Mucosa of stomach (tissue), 1 donor: ENCODE data around the gene LHFPL2.
"Not testable (repeated sequence)": the region's sequence is repeated elsewhere in the genome, so short reads cannot be mapped to it uniquely, and the experiment has no call there.

Experiments
- H3K27me3 ChIP-seq: one replicate; pipeline ENCODE4 v1.7.0; 2013; ENCODE audit warnings: mild to moderate bottlenecking, low read length; ENCODE audit not compliant: control insufficient read depth, insufficient read depth
- H3K36me3 ChIP-seq: one replicate; pipeline ENCODE4 v1.7.0; 2013; ENCODE audit warnings: low read length; ENCODE audit not compliant: control insufficient read depth, insufficient read depth
- H3K4me1 ChIP-seq: one replicate; pipeline ENCODE4 v1.7.0; 2013; ENCODE audit warnings: mild to moderate bottlenecking, low read length; ENCODE audit not compliant: control insufficient read depth, insufficient read depth
- H3K4me3 ChIP-seq: one replicate; pipeline ENCODE4 v1.7.0; 2013; ENCODE audit warnings: low read length
- H3K9ac ChIP-seq: one replicate; pipeline ENCODE4 v1.7.0; 2013; ENCODE audit warnings: mild to moderate bottlenecking, low read length, moderate library complexity
- H3K9me3 ChIP-seq: one replicate; pipeline ENCODE4 v1.7.0; 2013; ENCODE audit warnings: mild to moderate bottlenecking, low read length, moderate library complexity; ENCODE audit not compliant: control insufficient read depth
- donor health status: Pancreatic carcinoma.

LHFPL2 gene

GRCh38 chr5:78677777-78678668 lies 29.5 kb upstream of the LHFPL2 start:
- H3K9ac ChIP-seq = no peak overlapping the region
- H3K4me3 ChIP-seq = no peak overlapping the region
- H3K27me3 ChIP-seq = no peaks in the 10 kb centered on the region
- no peaks in the 10 kb centered on the region for H3K36me3 ChIP-seq
- H3K4me1 ChIP-seq = peaks cover 16% of the 10 kb centered on the region
- H3K9me3 ChIP-seq = no peaks in the 10 kb centered on the region

GRCh38 chr5:78675956-78676730 lies 27.6 kb upstream of the LHFPL2 start:
- H3K4me3 ChIP-seq = no peak overlapping the region
- no peaks in the 10 kb centered on the region for H3K36me3 ChIP-seq
- no peaks in the 10 kb centered on the region for H3K27me3 ChIP-seq
- H3K4me1 ChIP-seq = peaks cover 20% of the 10 kb centered on the region
- H3K9me3 ChIP-seq = no peaks in the 10 kb centered on the region
- no peak overlapping the region for H3K9ac ChIP-seq

DNA sequence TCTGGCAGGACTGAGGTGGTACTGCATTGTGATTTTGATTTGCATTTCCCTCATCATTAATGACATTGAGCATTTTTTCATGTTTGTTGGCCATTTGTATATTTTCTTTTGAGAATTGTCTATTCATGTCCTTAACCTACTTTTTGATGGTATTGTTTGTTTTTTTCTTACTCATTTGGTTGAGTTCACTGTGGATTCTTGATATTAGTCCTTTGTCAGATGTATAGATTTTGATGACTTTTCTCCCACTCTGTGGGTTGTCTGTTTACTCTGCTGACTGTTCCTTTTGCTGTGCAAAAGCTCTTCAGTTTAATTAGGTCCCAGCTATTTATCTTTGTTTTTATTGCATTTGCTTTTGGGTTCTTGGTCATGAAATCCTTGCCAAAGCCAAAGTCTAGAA lies 25.3 kb upstream of the LHFPL2 start:
- H3K9ac ChIP-seq, H3K27me3 ChIP-seq, H3K36me3 ChIP-seq, H3K9me3 ChIP-seq, H3K4me3 ChIP-seq: not testable (repeated sequence)
- peaks cover 18% of the 10 kb centered on the region for H3K4me1 ChIP-seq

DNA sequence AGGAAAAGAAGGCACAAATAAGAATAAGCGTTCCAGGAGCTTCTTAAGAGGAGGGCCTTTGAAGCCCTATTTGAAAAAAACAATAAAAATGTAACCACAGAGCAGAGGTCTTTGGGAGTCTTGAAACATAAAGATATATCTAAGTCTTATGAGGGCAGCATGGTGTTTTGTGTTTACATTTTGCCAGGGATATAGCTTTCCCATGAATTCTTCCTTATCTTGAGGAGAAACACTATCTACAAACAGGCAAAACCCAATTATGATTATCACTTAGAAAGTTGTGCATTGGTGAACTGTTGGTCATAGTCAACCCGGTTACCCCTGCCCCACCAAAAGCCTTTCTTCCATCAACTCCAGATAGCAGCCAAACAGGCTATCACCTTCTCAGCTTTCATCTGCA lies 23.6 kb upstream of the LHFPL2 start:
- Histone ChIP-seq H3K4me1 (peaks cover 11% of the 10 kb centered on the region), H3K36me3 (no peaks in the 10 kb centered on the region)

GRCh38 chr5:78671609-78672008 lies 23.0 kb upstream of the LHFPL2 start:
- H3K4me1 ChIP-seq = peaks cover 7% of the 10 kb centered on the region
- no peaks in the 10 kb centered on the region for H3K27me3 ChIP-seq
- H3K36me3 ChIP-seq = no peaks in the 10 kb centered on the region
- no peak overlapping the region for H3K4me3 ChIP-seq
- H3K9me3 ChIP-seq = no peaks in the 10 kb centered on the region
- no peak overlapping the region for H3K9ac ChIP-seq

More for the DNA sequence above, 23.6 kb upstream of the LHFPL2 start:
- Histone ChIP-seq H3K4me3 (no peak overlapping the region), H3K9ac (no peak overlapping the region), H3K9me3 (no peaks in the 10 kb centered on the region), H3K27me3 (no peaks in the 10 kb centered on the region)

DNA sequence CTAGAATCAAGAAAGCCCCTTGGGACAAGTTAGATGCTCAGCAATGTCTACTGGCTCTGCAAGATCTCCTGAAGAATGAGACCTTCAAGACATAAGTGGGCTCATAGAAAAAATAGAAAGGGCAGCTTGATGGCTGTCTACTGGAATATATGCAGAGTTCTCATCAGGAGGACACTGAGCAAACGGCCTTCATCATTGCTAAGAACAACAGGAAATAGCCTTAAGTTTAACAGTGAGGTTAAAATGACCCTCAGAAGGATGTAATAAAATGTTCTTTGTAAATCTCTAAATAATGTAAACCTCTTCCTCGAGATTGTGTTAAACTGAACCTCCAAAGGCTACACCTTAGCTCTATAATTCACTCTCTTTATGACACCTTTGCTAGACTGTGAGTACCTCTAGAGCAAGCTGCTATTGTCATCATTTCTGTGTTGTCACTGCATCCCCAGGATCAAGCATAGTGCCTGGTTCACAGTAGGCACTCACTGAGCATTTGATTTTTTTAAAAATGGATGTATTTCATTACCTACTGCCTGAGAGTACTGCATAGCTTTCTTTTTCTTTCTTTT lies 22.2 kb upstream of the LHFPL2 start:
- no peaks in the 10 kb centered on the region for H3K36me3 ChIP-seq
- no peak overlapping the region for H3K9ac ChIP-seq
- peaks cover 3% of the 10 kb centered on the region for H3K4me1 ChIP-seq
- H3K27me3 ChIP-seq = no peaks in the 10 kb centered on the region
- H3K4me3 ChIP-seq = no peak overlapping the region
- no peaks in the 10 kb centered on the region for H3K9me3 ChIP-seq

DNA sequence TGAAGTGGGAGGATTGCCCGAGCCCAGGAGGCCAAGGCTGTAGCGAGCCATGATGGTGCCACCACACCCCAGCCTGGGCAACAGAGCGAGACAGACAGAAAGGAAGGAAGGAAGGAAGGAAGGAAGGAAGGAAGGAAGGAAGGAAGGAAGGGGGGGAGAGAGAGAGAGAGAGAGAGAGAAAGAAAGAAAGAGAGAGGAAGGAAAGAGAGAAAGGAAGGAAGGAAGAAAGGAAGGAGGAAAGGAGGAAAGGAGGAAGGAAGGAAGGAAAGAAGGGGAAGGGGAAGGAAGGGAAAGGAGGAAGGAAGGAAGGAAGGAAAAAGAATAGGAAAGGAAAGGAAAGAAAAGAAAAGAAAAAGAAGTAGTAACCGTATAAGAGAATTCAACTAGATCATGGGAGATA lies 20.8 kb upstream of the LHFPL2 start:
- Histone ChIP-seq H3K36me3 (no peaks in the 10 kb centered on the region), H3K9me3 (no peaks in the 10 kb centered on the region), H3K4me3 (no peak overlapping the region), H3K27me3 (no peaks in the 10 kb centered on the region), H3K4me1 (peaks cover 3% of the 10 kb centered on the region), H3K9ac (no peak overlapping the region)

DNA sequence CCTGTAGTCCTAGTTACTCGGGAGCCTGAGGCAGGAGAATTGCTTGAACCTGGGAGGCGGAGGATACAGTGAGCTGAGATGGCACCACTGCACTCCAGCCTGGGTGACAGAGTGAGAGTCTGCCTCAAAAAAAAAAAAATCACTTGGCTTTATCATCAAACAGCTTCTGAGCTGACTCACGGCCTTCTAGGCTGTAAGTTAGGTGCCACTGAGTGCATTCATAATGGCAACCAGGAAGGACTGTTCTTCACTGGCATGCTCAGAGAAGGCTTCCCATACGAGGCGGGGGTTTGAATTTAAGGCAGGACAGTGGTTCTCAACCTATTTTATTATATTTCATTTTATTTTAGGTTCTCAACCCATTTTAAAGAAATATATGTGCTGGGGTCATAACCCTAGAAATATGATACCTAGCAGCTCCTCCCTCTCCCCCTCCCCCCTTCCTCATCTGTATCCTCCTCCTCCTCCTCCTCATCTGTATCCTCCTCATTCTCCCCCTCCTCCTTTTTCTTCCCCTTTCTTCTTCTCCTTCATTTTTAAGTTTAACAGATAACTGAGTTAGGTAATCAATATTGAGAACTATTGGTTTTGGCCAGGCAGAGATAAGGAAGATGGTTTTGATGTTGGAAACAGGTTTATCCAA lies 19.0 kb upstream of the LHFPL2 start:
- H3K4me3 ChIP-seq = no peak overlapping the region
- H3K9ac ChIP-seq = no peak overlapping the region
- H3K4me1 ChIP-seq = peaks cover 3% of the 10 kb centered on the region
- no peaks in the 10 kb centered on the region for H3K36me3 ChIP-seq
- H3K27me3 ChIP-seq = no peaks in the 10 kb centered on the region
- H3K9me3 ChIP-seq = no peaks in the 10 kb centered on the region

DNA sequence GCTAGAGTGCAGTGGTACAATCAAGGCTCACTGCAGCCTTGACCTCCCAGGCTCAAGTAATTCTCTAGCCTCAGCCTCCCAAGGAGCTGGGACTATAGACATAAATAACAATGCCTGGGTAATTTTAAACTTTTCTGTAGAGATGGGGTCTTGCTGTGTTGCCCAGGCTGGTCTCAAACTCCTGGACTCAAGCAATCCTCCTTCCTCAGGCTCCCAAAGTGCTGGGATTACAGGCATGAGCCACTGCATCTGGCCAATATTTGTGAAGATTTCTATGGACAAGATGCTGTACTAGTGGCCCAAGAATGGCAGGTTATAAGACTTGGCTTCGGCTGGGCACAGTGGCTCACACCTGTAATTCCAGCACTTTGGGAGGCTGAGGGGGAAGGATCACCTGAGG lies 18.4 kb upstream of the LHFPL2 start:
- H3K9me3 ChIP-seq, H3K9ac ChIP-seq, H3K4me1 ChIP-seq, H3K36me3 ChIP-seq, H3K27me3 ChIP-seq, H3K4me3 ChIP-seq: not testable (repeated sequence)

DNA sequence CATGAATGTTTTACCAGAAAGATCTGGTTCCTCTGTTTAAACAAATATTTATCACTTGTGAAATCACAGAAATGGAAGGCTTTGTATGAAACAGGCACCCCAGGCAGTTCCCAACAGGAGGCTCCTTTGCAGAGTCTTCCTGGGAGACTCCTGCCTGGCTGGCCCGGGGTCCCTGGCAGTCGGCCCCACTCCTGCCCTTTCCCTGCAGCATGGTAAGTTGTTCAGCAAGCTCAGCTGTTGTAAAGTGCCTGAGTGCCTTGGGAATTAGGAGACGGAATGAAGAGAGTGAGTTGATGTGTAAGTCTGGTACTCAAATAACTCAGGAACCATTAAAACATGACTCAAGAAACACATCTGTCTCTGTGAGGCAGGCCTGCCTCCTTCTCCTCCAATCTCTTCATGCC lies 17.5 kb upstream of the LHFPL2 start:
- Histone ChIP-seq H3K9ac (no peak overlapping the region), H3K4me1 (no peaks in the 10 kb centered on the region), H3K9me3 (no peaks in the 10 kb centered on the region), H3K4me3 (no peak overlapping the region), H3K36me3 (no peaks in the 10 kb centered on the region), H3K27me3 (no peaks in the 10 kb centered on the region)

DNA sequence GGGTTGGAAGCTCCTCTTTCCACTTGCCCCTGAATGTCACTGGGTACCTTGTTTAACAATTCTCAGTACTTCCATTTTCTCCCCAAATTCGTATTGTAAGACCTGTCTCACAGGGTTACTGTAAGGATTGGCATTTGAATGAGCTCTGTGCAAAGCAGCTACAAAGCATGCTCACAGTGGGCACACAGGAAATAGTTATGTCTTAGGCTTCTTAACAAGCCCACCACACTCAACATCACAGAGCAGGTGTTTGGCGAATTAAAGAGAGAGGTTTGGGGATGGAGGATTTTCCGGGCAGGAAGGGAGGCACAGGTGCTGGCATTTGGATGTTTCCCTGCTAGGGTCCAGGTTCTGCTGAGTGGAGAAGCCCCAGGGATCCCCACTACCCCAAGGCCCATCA lies 17.0 kb upstream of the LHFPL2 start:
- peaks cover 3% of the 10 kb centered on the region for H3K4me1 ChIP-seq
- no peaks in the 10 kb centered on the region for H3K27me3 ChIP-seq
- H3K9ac ChIP-seq = no peak overlapping the region
- H3K36me3 ChIP-seq = no peaks in the 10 kb centered on the region
- no peaks in the 10 kb centered on the region for H3K9me3 ChIP-seq
- H3K4me3 ChIP-seq = no peak overlapping the region

DNA sequence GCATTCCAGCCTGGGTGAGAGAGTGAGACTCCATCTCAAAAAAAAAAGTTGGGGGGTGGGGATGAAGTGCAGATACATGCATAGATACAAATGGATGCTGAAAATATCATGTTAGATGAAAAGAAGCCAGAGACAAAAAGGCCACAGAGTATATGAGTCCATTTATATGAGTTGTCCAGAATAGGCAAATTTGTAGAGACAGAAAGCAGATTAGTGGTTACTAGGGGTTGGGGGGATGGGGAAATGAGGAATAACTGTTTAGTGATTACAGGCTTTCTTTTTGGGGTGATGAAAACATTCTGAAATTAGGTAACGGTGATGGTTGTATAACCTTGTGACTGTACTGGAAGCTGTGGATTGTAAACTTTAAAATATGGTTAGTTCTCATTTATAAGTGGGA lies 13.8 kb upstream of the LHFPL2 start:
- no peak overlapping the region for H3K9ac ChIP-seq
- no peaks in the 10 kb centered on the region for H3K27me3 ChIP-seq
- H3K36me3 ChIP-seq = no peaks in the 10 kb centered on the region
- peaks cover 8% of the 10 kb centered on the region for H3K4me1 ChIP-seq
- no peaks in the 10 kb centered on the region for H3K9me3 ChIP-seq
- no peak overlapping the region for H3K4me3 ChIP-seq
